ENCODE results near the gene SELP. TPM values are rescaled to one million over a fixed set of nuclear protein-coding genes. Genes with fewer than 3 reads are reported as not detected.

Gene SELP
- polyA plus RNA-seq, 1 donor (not counting 4 experiments of a cell fraction or from before 2014, with no cell fraction given): 0.09 TPM

DNA sequence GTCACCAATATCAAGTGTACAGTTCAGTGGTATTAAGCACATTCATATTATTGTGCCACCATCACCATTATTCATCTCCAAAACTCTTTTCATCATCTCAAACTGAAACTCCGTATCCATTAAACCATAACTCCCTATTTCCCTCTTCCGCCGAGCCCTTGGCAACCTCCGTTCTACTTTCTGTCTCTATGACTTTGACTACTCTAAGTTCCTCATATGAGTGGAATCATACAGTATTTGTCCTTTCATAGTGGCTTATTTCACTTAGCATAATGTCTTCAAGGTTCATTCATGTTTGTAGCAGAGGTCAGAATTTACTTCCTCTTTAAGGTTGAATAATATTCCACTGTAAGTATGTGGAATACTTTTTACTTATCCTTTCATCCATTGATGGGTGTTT is 21.7 kb downstream of the SELP start:
- dilution Hi-C loops (cut with MboI; ENCODE audit: extremely low pct_ligation_motif_present, low sequenced_read_pairs): no loop called here
- Histone ChIP-seq H3K36me3 (ENCODE audit: control insufficient read depth in 2 of 2, extremely low read depth in 1 of 2, insufficient read depth in 2 of 2, low read length in 2 of 2) (no peaks in the 10 kb centered on the region), H4K20me1 (ENCODE audit: control insufficient read depth, extremely low read depth, insufficient read depth, low read length) (no peaks in the 10 kb centered on the region), H3K9me3 (ENCODE audit: control insufficient read depth, low read depth, low read length) (no peaks in the 10 kb centered on the region), H3K27ac (ENCODE audit: control insufficient read depth, insufficient read depth, low read length) (no peak overlapping the region), H2AFZ (ENCODE audit: control insufficient read depth, low read length) (no peak overlapping the region), H3K4me3 (ENCODE audit: control insufficient read depth in 2 of 3, extremely low read depth in 1 of 3, insufficient read depth in 2 of 3, low read depth in 1 of 3, low read length in 3 of 3) (no peak overlapping the region), H3K27me3 (ENCODE audit: control insufficient read depth, extremely low read depth, insufficient read depth, low read length) (peaks cover 2% of the 10 kb centered on the region), H3K79me2 (ENCODE audit: control insufficient read depth, insufficient read depth, low read length) (no peaks in the 10 kb centered on the region), H3K9ac (ENCODE audit: control insufficient read depth, extremely low read depth, insufficient read depth, low read length) (no peak overlapping the region), H3K4me2 (ENCODE audit: control insufficient read depth, extremely low read depth, insufficient read depth, low read depth, low read length) (no peak overlapping the region), H3K4me1 (ENCODE audit: control insufficient read depth, extremely low read depth, insufficient read depth, low read length) (no peaks in the 10 kb centered on the region), H3K9me1 (ENCODE audit: control insufficient read depth, extremely low read depth, insufficient read depth, low read length) (no peaks in the 10 kb centered on the region)
- DNase-seq (ENCODE audit: low read depth, low spot score) (no peak), FAIRE-seq (no peak)
- no peak for TF ChIP-seq EZH2 (IDR thresholded peaks at IDR 0.05; ENCODE audit: low read length)
- TF ChIP-seq, protein P1, sequence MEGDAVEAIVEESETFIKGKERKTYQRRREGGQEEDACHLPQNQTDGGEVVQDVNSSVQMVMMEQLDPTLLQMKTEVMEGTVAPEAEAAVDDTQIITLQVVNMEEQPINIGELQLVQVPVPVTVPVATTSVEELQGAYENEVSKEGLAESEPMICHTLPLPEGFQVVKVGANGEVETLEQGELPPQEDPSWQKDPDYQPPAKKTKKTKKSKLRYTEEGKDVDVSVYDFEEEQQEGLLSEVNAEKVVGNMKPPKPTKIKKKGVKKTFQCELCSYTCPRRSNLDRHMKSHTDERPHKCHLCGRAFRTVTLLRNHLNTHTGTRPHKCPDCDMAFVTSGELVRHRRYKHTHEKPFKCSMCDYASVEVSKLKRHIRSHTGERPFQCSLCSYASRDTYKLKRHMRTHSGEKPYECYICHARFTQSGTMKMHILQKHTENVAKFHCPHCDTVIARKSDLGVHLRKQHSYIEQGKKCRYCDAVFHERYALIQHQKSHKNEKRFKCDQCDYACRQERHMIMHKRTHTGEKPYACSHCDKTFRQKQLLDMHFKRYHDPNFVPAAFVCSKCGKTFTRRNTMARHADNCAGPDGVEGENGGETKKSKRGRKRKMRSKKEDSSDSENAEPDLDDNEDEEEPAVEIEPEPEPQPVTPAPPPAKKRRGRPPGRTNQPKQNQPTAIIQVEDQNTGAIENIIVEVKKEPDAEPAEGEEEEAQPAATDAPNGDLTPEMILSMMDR (optimal IDR thresholded peaks at IDR 0.05 in 1 of 3, IDR thresholded peaks at IDR 0.05 in 1 of 3, conservative IDR thresholded peaks at IDR 0.05 in 1 of 3; ENCODE audit: extremely low read depth in 1 of 3, insufficient read depth in 2 of 3, low read length in 3 of 3): no peak

DNA sequence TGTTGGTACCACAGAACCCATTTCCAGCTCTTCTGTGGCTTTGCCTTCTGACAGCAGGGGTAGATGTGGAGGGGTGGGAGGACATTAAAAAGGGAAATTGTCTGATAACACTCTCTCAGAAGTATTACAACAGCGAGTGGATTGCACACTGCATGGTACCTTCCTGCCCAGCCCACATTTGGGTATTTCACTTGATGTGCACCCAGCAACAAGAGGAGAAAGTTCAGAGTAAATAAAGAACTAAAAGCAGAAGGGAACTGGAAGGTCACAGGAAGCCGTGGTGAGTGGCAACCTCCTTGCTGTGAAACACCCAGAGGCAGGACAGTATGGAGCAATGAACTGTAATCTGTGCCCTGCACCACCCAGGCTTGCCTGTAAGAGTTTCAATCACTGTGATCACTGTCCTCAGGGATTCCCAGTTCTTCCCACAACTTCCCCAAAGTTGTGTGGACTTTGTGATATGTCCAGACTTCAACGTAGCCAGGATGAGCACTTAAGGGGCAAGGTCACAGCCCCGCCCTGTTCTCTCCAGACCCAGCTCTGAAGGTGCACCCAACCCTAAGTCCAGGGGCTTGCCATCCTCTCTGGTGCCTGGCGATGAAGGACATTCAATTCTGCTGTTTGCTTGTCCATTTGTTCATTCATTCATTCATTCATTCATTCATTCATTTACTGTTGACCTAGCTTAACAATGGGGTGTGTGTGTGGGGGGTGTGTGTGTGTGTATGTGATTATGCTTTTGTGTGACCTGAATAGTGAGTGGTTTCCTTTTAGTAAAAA is 25.0 kb downstream of the SELP start:
- Histone ChIP-seq H3K27me3 (ENCODE audit: control insufficient read depth, extremely low read depth, insufficient read depth, low read length) (no peaks in the 10 kb centered on the region), H3K9me1 (ENCODE audit: control insufficient read depth, extremely low read depth, insufficient read depth, low read length) (no peaks in the 10 kb centered on the region), H4K20me1 (ENCODE audit: control insufficient read depth, extremely low read depth, insufficient read depth, low read length) (no peaks in the 10 kb centered on the region), H3K27ac (ENCODE audit: control insufficient read depth, insufficient read depth, low read length) (no peak overlapping the region), H3K36me3 (ENCODE audit: control insufficient read depth in 2 of 2, extremely low read depth in 1 of 2, insufficient read depth in 2 of 2, low read length in 2 of 2) (no peaks in the 10 kb centered on the region), H2AFZ (ENCODE audit: control insufficient read depth, low read length) (no peak overlapping the region), H3K4me3 (ENCODE audit: control insufficient read depth in 2 of 3, extremely low read depth in 1 of 3, insufficient read depth in 2 of 3, low read depth in 1 of 3, low read length in 3 of 3) (no peak overlapping the region), H3K4me2 (ENCODE audit: control insufficient read depth, extremely low read depth, insufficient read depth, low read depth, low read length) (no peak overlapping the region), H3K9me3 (ENCODE audit: control insufficient read depth, low read depth, low read length) (no peaks in the 10 kb centered on the region), H3K79me2 (ENCODE audit: control insufficient read depth, insufficient read depth, low read length) (no peaks in the 10 kb centered on the region), H3K9ac (ENCODE audit: control insufficient read depth, extremely low read depth, insufficient read depth, low read length) (no peak overlapping the region), H3K4me1 (ENCODE audit: control insufficient read depth, extremely low read depth, insufficient read depth, low read length) (no peaks in the 10 kb centered on the region)
- FAIRE-seq (no peak), DNase-seq (ENCODE audit: low read depth, low spot score) (no peak)
- dilution Hi-C loops (cut with MboI; ENCODE audit: extremely low pct_ligation_motif_present, low sequenced_read_pairs): no loop called here
- TF ChIP-seq, protein P1 (optimal IDR thresholded peaks at IDR 0.05 in 1 of 3, IDR thresholded peaks at IDR 0.05 in 1 of 3, conservative IDR thresholded peaks at IDR 0.05 in 1 of 3; ENCODE audit: extremely low read depth in 1 of 3, insufficient read depth in 2 of 3, low read length in 3 of 3): no peak
- no peak for TF ChIP-seq EZH2 (IDR thresholded peaks at IDR 0.05; ENCODE audit: low read length)
